NT2/D1 (cell line): Measurements from ENCODE around the gene PTPRN2.

Experiments used
- DNase-seq: peaks from one replicate; pipeline ENCODE4 v3.0.0-alpha.2; 2011; ENCODE audit warnings: low read depth, low spot score
- H3K27me3 ChIP-seq: 2 replicates; pipeline ENCODE4 v1.6.0; 2011; ENCODE audit warnings: mild to moderate bottlenecking; ENCODE audit not compliant: insufficient read length, insufficient read depth
- H3K36me3 ChIP-seq: 2 replicates; pipeline ENCODE4 v1.6.1; 2011; ENCODE audit warnings: mild to moderate bottlenecking, low read length, mixed read lengths; ENCODE audit not compliant: insufficient read depth, insufficient read length
- H3K4me1 ChIP-seq: 2 replicates; pipeline ENCODE4 v1.5.1; 2011; ENCODE audit not compliant: insufficient read depth, insufficient read length
- H3K4me3 ChIP-seq: 2 replicates; pipeline ENCODE4 v1.5.1; 2011; ENCODE audit warnings: low read depth; ENCODE audit not compliant: insufficient read length
- H3K9ac ChIP-seq: 2 replicates; pipeline ENCODE4 v1.6.0; 2011; ENCODE audit warnings: low read depth; ENCODE audit not compliant: insufficient read length
- H3K9me3 ChIP-seq: 2 replicates; pipeline ENCODE4 v1.5.1; 2011; ENCODE audit warnings: mild to moderate bottlenecking, low read length; ENCODE audit not compliant: insufficient read depth
- SUZ12 ChIP-seq: IDR thresholded peaks from 2 replicates; pipeline ENCODE4 v1.6.1; 2011; ENCODE audit not compliant: insufficient read length, insufficient read depth; ENCODE audit errors: extremely low read depth
- YY1 ChIP-seq: IDR thresholded peaks from 2 replicates; pipeline ENCODE4 v1.6.1; 2011; ENCODE audit not compliant: insufficient read length, insufficient read depth
- ZNF274 ChIP-seq: IDR thresholded peaks from 2 replicates; pipeline ENCODE4 v1.6.1; 2011; ENCODE audit warnings: mild to moderate bottlenecking, low read depth, low read length

Gene PTPRN2

GRCh38 chr7:158620418-158620817 lies 32.8 kb upstream of the PTPRN2 start:
- no peaks in the 10 kb centered on the region for H3K27me3 ChIP-seq
- H3K4me3 ChIP-seq = no peak overlapping the region
- no peaks in the 10 kb centered on the region for H3K9me3 ChIP-seq
- no peaks in the 10 kb centered on the region for H3K4me1 ChIP-seq
- TF ChIP-seq YY1 (no peak), SUZ12 (no peak), ZNF274 (no peak)
- no peak overlapping the region for H3K9ac ChIP-seq
- DNase-seq = no peak
- peaks cover 6% of the 10 kb centered on the region for H3K36me3 ChIP-seq

GRCh38 chr7:158618745-158619140 lies 31.1 kb upstream of the PTPRN2 start:
- H3K9ac ChIP-seq = no peak overlapping the region
- DNase-seq = no peak
- TF ChIP-seq YY1 (no peak), SUZ12 (no peak), ZNF274 (no peak)
- H3K27me3 ChIP-seq = no peaks in the 10 kb centered on the region
- peaks cover 6% of the 10 kb centered on the region for H3K36me3 ChIP-seq
- H3K4me3 ChIP-seq = no peak overlapping the region
- H3K9me3 ChIP-seq = no peaks in the 10 kb centered on the region
- H3K4me1 ChIP-seq = no peaks in the 10 kb centered on the region

- no peaks in the 10 kb centered on the region for H3K4me1 ChIP-seq
- H3K36me3 ChIP-seq = peaks cover 9% of the 10 kb centered on the region
- no peaks in the 10 kb centered on the region for H3K27me3 ChIP-seq
- DNase-seq = peak; percentile 93
- TF ChIP-seq YY1 (no peak), ZNF274 (no peak), SUZ12 (no peak)
- H3K4me3 ChIP-seq = no peak overlapping the region
- no peak overlapping the region for H3K9ac ChIP-seq
- H3K9me3 ChIP-seq = no peaks in the 10 kb centered on the region
Observed at GRCh38 chr7:158617737-158618128, 30.1 kb upstream of the PTPRN2 start.

- no peak for DNase-seq
- no peaks in the 10 kb centered on the region for H3K27me3 ChIP-seq
- no peak overlapping the region for H3K4me3 ChIP-seq
- TF ChIP-seq SUZ12 = no peak
- no peak for TF ChIP-seq ZNF274
- no peak for TF ChIP-seq YY1
- peaks cover 11% of the 10 kb centered on the region for H3K36me3 ChIP-seq
- H3K9me3 ChIP-seq = no peaks in the 10 kb centered on the region
- H3K9ac ChIP-seq = no peak overlapping the region
- no peaks in the 10 kb centered on the region for H3K4me1 ChIP-seq
Observed at GRCh38 chr7:158616050-158616449, 28.4 kb upstream of the PTPRN2 start.

GRCh38 chr7:158614700-158615099 lies 27.1 kb upstream of the PTPRN2 start:
- no peak overlapping the region for H3K9ac ChIP-seq
- no peak overlapping the region for H3K4me3 ChIP-seq
- H3K9me3 ChIP-seq = no peaks in the 10 kb centered on the region
- no peaks in the 10 kb centered on the region for H3K27me3 ChIP-seq
- H3K4me1 ChIP-seq = no peaks in the 10 kb centered on the region
- TF ChIP-seq SUZ12 (no peak), ZNF274 (no peak), YY1 (no peak)
- peaks cover 11% of the 10 kb centered on the region for H3K36me3 ChIP-seq
- no peak for DNase-seq

GRCh38 chr7:158613481-158613880 lies 25.9 kb upstream of the PTPRN2 start:
- no peaks in the 10 kb centered on the region for H3K4me1 ChIP-seq
- DNase-seq = no peak
- no peaks in the 10 kb centered on the region for H3K27me3 ChIP-seq
- no peak overlapping the region for H3K9ac ChIP-seq
- H3K36me3 ChIP-seq = peaks cover 13% of the 10 kb centered on the region
- TF ChIP-seq SUZ12 = no peak
- no peak for TF ChIP-seq ZNF274
- TF ChIP-seq YY1 = no peak
- no peak overlapping the region for H3K4me3 ChIP-seq
- no peaks in the 10 kb centered on the region for H3K9me3 ChIP-seq

- H3K36me3 ChIP-seq = peaks cover 13% of the 10 kb centered on the region
- no peaks in the 10 kb centered on the region for H3K27me3 ChIP-seq
- no peaks in the 10 kb centered on the region for H3K4me1 ChIP-seq
- H3K9ac ChIP-seq = no peak overlapping the region
- no peak overlapping the region for H3K4me3 ChIP-seq
- H3K9me3 ChIP-seq = no peaks in the 10 kb centered on the region
- TF ChIP-seq ZNF274 (no peak), SUZ12 (no peak), YY1 (no peak)
- no peak for DNase-seq
Observed at GRCh38 chr7:158612546-158612945, 24.9 kb upstream of the PTPRN2 start.

GRCh38 chr7:158611541-158611940 lies 23.9 kb upstream of the PTPRN2 start:
- H3K4me1 ChIP-seq = no peaks in the 10 kb centered on the region

More at GRCh38 chr7:158611541-158611940, 23.9 kb upstream of the PTPRN2 start:
- H3K9me3 ChIP-seq = no peaks in the 10 kb centered on the region
- no peak for DNase-seq
- H3K36me3 ChIP-seq = peaks cover 20% of the 10 kb centered on the region
- H3K9ac ChIP-seq = no peak overlapping the region
- TF ChIP-seq ZNF274 (no peak), YY1 (no peak), SUZ12 (no peak)
- H3K27me3 ChIP-seq = no peaks in the 10 kb centered on the region
- no peak overlapping the region for H3K4me3 ChIP-seq
